Stimulated activated CD4-positive, alpha-beta T cell treated with anti-CD3 and anti-CD28 coated beads, Interleukin-1b, Interleukin-23, amount 100 ng/mL, for 24 hours (primary cell): Measurements from ENCODE around the gene ZSCAN12.
"Not testable (repeated sequence)": the region's sequence is repeated elsewhere in the genome, so short reads cannot be mapped to it uniquely, and the experiment has no call there.

ENCODE experiments used
- DNase-seq, 4 experiments: peaks; one replicate each; pipeline ENCODE4 v3.0.0-alpha.2; 2020; ENCODE audit warnings: low read depth in 4 of 4, low spot score in 1 of 4

Gene ZSCAN12

DNA sequence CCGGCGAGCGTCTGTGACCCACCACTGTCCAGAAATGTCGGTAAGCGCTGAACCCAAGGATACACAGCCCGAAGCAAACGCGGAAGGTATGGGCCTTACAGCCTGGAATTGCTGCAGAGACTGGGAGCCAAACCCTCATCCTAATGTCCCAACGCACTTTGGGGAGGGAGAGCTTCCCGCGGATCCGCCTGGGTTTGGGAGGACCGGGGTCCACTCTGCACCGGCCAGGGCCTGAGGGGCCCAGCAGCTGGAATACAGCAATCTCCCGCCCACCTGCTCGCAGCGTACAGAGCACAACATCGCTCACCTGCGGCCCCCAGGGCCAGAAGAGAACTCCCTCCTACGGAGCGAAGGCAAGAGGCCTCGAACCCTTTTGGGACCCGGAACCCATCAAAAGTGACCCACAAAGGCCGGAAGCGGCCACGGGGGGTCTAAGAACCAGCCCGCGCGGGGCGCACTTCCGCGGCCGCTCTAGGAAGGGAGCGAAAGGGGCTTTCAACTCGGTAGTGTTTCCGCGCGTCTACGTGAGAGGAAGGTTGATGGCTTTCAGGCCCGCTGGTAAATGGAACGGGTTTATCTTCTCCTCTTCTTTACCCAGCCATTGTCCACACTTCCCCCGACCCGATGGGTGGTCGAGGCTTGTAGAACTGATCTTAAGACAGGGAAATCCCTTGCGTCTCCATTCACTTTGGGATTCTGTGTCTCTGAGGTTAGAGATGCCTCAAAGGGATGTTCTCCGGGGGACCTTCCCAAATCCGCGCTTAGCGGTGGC is at the start of gene ZSCAN12:
ZSCAN12 (minus strand) TSS at position 398 of the 772 bp plus-strand sequence. CDS start 1,342 bp downstream, outside the sequence.
- peak; percentile 54 to 78 (median 76) for DNase-seq

DNA sequence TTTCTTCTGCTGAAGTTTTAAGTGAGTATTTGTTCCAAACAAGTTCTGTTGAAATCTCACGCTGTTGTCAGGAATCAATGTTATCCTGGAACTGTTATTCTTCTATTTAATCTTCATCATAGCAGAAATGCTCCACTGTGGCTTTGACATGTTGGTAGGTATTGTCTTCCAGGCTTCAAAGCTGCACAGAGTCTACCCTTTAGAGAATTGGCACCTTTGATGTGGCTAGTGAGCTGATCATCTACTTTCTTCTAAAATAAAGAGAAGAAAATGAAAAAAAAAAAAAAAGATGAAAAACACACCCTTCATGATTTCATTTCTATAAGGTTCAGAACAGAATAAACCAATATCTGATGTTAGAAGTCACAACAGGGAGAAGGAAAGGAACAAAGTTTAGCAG is 49.5 kb upstream of the ZSCAN12 start:
- DNase-seq: no peak

DNA sequence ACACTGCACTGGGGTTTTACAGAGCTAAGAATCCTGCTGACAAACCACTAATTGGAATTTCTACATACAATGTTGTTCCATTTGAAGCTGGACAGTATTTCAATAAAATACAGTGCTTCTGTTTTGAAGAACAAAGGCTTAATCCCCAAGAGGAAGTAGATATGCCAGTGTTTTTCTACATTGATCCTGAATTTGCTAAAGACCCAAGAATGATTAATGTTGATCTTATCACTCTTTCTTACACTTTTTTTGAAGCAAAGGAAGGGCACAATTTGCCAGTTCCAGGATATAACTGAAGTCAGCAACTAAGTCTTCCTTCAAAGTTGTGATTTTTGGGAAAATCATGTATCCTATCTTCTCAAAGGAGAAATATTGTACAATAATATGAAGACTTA is 48.0 kb upstream of the ZSCAN12 start:
- DNase-seq: not testable (repeated sequence)

DNA sequence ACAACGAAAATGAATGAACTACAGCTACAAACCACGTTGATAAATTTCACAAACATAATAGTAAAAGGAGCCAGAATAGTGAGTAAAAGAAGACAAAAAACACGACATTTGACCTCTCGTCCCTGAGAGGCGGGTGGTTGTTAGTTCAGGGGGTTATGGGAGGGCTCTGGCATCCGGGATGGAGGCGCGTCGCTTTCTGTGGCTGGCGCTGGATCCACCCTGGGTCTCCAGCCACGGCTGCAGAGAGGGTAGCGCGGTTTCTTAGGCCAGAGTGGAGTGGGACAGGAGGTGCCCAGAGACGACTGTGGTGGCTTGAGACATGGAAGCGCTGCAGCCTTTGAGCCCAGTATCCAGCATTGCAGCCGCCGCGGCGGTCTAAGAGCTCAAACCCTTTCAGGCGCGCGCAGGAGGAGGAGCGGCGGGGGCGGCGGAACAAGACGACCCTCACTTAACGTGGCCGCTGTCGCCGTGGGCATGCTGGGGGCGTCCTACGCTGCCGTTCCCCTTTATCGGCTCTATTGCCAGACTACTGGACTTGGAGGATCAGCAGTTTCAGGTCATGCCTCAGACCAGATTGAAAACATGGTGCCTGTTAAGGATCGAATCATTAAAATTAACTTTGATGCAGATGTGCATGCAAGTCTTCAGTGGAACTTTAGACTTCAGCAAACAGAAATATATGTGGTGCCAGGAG is 47.4 kb upstream of the ZSCAN12 start:
- DNase-seq: no peak

DNA sequence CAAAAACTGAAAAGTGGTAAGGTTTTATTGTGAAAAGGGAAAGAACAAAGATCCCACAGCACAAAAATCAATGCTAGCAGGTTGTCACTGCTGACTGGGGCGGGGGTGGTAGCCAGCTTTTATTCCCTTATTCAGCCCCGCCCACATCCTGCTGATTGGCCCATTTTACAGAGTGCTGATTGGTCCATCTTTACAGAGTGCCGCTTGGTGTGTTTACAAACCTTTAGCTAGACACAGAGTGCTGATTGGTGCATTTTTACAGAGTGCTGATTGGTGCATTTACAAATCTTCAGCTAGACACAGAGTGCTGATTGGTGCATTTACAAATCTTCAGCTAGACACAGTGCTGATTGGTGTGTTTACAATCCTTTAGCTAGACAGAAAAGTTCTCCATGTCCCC is 45.2 kb upstream of the ZSCAN12 start:
- not testable (repeated sequence) for DNase-seq

DNA sequence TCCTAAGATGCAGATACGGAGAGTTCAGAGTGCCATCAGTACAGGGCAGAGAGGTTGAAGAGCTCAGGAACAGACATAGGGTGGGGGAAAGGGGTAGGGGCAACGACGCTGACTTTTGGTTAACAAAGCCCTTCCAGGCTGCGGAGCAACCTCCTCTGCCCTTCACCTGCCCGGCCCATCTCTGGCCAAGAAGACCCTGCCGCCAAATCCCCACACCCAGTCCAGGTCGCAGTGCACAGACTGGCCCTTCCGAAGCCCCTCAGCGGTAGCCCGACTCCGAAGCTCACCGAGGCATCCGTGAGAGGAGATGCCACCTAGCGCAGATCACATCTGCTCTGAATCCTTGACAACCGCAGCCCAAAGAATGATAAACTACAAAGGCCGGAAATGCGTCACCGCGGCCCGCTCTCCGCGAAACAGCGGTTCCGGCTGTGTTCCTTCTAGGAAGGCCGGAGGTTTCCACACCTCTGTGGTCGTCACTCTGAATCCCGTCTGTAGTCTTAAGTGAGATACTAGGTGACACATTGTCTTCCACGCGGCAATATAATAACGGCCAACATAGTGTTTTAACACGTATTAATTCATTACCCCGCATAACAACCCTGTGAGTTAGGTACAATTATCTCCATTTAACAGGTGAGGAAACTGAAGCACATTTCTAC is 43.7 kb upstream of the ZSCAN12 start, which contains the start of gene ZSCAN23:
ZSCAN23 (minus strand) TSS at position 380 of the 662 bp plus-strand sequence. CDS start 7,225 bp downstream, outside the sequence.
- peak; percentile 53 to 77 (median 64) for DNase-seq

DNA sequence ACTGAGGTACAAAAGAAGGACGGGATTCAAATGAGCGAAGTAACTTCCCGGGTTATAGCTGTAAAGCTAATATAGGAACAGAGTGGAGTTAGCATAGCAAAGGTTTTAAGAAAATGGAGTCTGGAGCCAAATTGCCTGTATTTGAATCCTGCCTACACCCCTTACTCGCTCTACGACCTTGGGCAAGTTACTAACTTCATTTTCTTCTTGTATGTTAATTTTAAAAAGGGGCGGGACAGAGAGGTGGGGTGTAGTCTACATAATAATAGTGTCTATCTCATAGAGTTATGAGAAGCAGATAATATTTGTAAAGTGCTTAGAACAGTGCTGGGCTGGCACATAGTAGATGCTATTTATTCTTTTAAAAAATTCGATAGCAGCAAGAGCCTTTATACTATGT is 43.0 kb upstream of the ZSCAN12 start:
- DNase-seq: no peak

DNA sequence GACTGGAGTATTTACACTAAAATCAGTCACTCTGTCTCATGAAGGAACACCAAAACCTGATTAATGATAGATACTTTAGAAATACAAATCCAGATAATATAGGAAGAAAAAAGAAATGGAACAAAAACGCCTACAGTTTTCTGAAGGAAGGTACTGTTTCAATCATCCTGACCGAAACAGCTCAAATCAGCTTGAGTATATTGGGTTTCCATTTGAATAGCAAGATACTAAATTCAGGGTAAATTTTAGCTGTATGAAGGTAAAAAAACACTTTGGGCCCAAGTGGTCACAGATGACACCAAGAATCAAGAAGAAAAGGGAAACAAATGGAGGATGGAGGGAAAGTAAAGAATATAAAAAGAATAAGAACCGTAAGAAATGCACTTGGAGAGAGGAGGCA is 36.9 kb upstream of the ZSCAN12 start:
- DNase-seq: no peak

DNA sequence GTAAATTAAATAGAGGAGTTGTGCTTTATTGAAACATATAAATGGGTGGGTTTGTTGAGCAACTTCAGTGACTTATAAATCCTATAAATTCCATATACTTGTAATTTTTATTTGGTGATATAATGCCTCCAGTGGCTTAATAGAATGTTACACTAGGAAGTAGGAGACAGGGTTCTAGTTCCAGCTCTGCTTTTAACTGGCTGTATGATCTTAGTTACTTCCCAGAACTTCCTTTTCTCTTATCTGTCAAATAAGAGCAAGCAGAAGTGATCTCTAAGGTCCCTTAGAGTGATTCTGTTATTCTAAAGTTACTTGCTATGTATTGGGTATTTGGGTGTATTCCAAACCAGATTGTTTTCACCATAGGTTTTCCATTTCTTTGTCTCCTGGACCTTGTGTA is 33.6 kb upstream of the ZSCAN12 start:
- DNase-seq: no peak

DNA sequence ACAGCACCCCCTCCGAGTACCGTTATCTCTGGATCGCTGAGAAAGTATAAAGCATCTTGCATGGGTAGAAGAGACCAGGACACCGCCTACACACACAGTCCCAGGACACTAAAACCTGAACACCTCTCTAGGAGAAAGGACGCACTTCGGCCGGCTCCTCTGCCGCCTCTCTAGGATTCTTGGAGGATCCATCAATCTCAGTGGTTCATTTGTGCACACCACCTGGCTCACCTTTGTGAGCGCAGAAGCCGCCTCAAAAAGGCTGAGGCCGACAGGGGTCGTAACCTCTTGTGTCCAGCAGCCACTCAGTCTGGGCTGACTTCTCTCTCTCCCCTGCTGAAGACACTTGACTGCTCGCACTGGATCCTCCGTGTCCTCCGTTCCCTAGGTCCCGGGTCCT is 30.2 kb upstream of the ZSCAN12 start:
- no peak for DNase-seq

DNA sequence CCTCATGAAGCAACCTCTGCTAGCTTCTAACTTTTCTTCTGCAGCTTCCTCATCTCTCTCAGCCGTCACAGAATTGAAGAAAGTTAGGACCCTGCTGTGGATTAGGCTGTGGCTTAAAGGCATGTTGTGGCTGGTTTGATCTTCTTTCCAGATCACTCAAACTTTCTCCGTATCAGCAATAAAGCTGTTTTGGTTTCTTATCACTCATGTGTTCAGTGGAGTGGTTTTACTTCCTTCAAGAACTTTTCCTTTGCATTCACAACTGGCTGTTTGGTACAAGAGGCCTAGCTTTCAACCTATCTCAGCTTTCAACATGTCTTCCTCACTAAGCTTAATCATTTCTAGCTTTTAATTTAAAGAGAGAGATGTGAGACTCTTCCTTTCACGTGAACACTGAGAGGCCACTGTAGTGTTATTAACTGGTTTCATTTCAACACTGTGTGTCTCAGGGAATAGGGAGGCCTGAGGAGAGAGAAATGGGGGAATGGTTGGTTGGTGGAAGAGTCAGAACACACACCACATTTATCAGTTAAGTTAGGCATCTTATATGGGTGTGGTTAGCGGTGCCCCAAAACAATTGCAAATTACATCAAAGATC is 26.5 kb upstream of the ZSCAN12 start:
- no peak for DNase-seq

DNA sequence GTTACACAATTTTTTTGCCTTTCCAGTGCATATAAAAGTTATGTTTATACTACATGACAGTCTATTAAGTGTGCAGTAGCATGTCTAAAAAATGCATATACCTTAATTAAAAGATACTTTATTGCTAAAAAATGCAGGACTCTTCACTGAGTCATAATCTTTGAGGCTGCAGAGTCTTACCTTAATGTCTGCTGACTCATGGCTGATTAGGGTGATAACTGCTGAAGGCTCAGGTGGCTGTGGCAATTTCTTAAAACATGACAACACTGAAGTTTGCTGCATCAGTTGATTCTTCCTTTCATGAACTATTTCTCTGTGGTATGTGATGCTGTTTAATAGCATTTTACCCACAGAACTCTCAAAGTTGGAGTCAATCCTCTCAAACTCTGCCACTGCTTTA is 24.6 kb upstream of the ZSCAN12 start:
- DNase-seq: no peak

DNA sequence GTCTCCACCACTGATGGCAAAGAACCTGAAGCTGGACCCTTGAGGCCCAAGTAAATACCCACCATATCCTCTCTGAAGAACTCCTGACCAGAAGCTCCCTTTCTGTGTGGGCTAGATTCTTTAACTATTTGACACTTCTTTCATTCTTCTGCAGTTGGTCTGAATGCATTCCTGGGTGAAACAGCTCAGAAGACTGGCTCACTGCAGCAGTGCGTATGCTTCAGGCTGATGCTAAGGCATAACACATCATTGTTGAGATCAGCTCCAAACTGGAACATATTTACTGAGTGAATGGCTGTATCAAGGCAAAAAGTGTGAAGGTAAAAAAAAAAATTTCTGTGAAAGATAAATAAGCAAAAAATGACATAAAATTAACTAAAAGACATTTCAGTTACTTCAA is 24.0 kb upstream of the ZSCAN12 start:
- no peak for DNase-seq

DNA sequence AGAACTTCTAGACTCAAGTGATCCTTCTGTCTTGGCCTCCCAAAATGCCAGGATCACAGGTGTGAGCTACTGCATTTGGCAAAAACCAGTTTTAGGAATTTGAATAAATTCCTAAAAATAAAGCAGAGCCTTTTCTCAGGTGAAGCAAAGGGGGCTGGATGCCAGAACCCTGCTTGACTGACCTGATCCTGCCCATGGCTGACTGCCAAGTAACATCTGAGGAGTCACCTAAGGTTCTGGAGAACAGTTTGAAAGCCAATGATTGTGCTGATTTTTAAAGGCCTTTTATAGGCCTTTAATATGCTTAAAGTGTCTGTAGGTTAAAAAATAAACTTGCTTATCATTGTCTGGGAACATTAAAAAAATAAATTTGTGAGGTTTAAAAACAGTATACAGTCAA is 14.1 kb upstream of the ZSCAN12 start:
- no peak for DNase-seq

DNA sequence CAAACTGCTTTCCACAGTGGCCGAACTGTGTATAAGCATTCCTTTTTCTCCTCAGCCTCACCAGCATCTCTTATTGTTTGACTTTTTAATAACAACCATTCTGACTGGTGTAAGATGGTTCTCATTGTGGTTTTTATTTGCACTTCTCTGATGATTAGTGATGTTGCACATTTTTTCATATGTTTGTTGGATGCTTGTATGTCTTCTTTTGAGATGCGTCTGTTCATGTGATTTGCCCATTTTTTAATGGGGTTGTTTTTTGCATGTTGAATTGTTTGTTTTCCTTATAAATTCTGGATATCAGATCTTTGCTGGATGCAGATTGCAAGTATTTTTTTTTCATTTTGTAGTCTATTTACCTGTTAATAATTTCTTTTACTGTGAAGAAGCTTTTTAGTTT is 11.2 kb upstream of the ZSCAN12 start:
- DNase-seq: no peak

DNA sequence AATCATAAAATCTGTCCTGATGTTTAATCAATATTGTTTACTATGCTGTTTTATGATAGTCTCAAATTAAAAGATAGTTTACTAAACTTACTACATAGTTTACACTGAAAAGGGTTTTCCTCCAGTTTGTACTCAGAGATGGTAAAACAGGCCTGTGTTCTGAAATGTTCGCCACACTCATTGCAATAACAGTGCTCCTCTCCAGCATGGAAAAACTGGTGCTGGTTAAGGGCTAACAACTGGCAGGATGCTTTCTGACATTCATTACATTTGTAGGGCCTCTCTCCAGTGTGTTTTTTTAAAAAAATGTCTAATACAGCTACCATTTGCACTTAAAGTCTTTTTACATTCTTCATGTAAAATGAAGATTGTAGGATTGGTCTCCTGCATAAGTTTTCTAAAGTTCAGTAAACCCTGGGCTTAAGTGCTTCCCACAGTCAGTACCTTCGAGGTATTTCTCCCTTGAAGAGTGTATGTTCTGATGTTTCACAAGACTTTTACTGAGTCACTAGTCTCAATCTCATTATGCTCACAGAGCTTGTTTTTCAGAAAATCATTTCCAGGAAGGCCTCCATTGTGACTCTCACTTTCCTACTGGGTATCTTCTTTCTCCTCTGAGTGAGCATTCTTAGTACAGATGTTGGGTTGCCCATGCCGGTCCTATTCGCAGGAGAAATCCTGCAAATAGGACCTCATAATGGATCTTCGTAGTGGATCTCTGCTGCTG is 8.7 kb upstream of the ZSCAN12 start:
- DNase-seq: no peak

DNA sequence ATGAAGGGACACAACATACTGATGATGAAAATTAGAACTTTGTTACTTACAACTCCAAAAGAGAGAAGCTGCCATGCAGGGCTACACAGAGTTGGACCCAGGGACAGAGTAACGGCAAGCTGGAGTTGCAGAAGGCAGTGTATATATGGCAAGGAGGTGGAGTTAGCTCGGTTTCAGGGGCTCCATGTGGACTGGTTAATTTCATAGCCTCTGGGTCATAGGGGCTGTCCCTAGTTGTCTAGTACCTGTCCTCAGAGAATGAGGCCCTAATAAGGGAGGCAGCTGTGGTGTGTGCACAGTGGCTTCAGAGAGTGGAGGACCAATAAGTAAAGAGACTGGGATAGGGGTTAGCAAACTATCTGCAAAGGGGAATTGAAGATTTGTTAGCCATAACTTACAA is 7.9 kb upstream of the ZSCAN12 start:
- DNase-seq: no peak

DNA sequence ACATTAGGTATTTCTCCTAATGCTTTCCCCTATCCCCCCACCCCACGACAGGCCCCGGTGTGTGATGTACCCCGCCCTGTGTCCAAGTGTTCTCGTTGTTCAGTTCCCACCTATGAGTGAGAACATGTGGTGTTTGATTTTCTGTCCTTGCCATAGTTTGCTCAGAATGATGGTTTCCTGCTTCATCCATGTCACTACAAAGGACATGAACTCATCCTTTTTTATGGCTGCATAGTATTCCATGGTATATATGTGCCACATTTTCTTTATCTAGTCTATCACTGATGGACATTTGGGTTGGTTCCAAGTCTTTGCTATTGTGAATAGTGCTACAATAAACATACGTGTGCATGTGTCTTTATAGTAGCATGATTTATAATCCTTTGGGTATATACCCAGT is 4.4 kb upstream of the ZSCAN12 start:
- not testable (repeated sequence) for DNase-seq

DNA sequence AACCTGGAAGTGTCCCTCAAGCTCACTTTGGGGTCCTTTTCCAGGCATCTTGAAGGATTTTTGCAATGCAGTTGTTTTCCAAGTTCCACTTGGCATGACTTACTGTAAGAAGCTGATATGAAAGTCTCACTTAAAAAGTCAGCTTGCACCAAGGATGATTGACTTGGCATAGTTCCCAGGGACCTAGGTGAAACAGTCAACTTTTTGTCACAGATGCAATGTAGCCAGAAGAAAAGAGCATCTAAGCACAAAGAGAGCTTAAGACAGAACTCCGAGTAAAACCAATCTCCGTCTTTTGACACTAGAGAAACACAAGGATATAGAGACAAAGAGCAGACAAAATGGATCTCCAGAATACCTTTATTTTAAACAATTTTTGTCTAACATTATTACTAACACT is 2.6 kb upstream of the ZSCAN12 start:
- no peak for DNase-seq

DNA sequence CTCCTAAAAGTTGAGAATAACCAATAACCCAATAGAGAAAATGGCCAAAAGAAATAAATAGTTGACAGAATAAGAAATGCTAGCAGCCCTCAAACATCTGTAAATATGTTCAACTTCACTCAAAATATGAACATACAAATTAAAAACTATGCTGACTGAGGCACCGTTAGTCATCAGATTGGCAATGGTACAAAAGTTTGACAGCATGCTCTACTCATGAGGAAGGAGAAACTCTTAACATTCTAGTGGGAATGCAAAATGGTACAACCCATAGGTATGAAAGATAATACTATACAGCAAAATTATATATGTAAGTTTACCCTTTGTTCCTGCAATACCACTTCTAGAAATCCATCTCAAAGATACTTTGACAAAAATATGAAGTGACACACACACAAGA is 1.6 kb upstream of the ZSCAN12 start:
- DNase-seq: no peak

DNA sequence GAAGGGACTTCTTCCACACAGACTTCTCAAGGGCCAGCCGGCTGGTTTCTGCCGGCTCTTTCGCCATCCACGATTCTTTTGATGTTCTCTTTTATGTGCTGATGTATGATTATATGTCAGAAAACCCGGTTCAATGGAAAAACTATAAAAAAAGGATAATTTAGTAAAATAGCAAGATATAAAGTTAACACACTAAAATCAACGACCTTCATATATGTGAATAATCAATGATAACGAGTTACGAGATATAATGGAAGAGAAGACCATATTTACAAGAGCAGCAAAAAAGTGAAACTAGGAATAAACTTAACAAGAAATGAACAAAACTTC is 540 bp upstream of the ZSCAN12 start:
- DNase-seq: no peak
